ENCODE measurements around the gene PPIL1.

DNA sequence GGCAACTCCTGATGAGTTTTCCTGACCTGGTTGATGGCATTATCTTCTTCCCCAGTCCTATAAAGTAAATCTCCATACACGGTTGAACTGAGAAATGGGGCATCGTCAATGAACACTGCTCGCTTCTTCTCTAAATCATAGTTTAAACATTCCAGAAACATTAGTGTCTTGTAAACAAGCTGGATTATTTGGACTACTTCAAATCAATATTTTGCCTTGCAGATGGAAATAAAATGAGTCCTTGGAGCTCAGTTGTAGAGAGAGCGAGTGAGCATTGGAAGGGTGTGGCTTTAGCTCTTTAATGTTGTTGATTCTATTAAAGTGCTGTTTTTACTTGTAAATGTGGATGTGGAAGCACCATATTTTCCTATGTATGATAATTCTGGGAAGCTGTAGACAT, 29.5 kb upstream of the PPIL1 start:
- no peak for TF ChIP-seq CTCF (IDR thresholded peaks at IDR 0.05)
- no peak for TF ChIP-seq POLR2A (IDR thresholded peaks at IDR 0.05)

Data from Peyer's patch (tissue), 4 donors.